Upper lobe of right lung (tissue), 1 donor: ENCODE data around the gene NUDT5. TPM values are rescaled to one million over a fixed set of nuclear protein-coding genes. Genes with fewer than 3 reads are reported as not detected.
A peak's percentile ranks its signal among the peaks of the same experiment; 100 is the strongest.

Source experiments
- ATAC-seq: fragments of 200-7000 bp; cut with Tn5 transposase; one replicate; pipeline ENCODE4 v1.9.1; 2020; ENCODE audit warnings: mild to moderate bottlenecking, moderate library complexity
- DNase-seq: peaks from one replicate; pipeline ENCODE4 v3.0.0-alpha.2; 2020
- H3K27ac ChIP-seq: fragments of 200-600 bp; one replicate; pipeline ENCODE4 v1.8.0; 2022
- H3K27me3 ChIP-seq: fragments of 200-600 bp; one replicate; pipeline ENCODE4 v1.8.0; 2022; ENCODE audit warnings: mild to moderate bottlenecking
- H3K36me3 ChIP-seq: fragments of 200-600 bp; one replicate; pipeline ENCODE4 v1.8.0; 2022
- H3K4me1 ChIP-seq: fragments of 200-600 bp; one replicate; pipeline ENCODE4 v1.8.0; 2022
- H3K4me3 ChIP-seq: fragments of 200-600 bp; one replicate; pipeline ENCODE4 v1.8.0; 2022; ENCODE audit warnings: mild to moderate bottlenecking
- H3K9me3 ChIP-seq: fragments of 200-600 bp; one replicate; pipeline ENCODE4 v1.8.0; 2022
- intact Hi-C: fragments of 100-400 bp; cut with DNase I; formaldehyde crosslinking; loops from one replicate; pipeline ENCODE4 v1.11.0; 2022
- total RNA-seq: library from RNA; stranded (reverse); fragmentation: NEBNext Ultra II Directional; extraction: Animal tissue kit (Norgen Biotek cat#: 25700); gene quantifications from one replicate; pipeline ENCODE4 v1.2.1, GENCODE V29; 2021
- TF ChIP-seq, protein P1 (sequence below): fragments of 200-600 bp; IDR thresholded peaks from one replicate; pipeline ENCODE4 v1.8.0; 2022; ENCODE audit warnings: antibody characterized with exemption
- donor health status: DM: no; HTN: yes; CAD: no; lungs with severe emphysema.

NUDT5 gene
- total RNA-seq, 1 donor from 2014 or later: 49.9 TPM

DNA sequence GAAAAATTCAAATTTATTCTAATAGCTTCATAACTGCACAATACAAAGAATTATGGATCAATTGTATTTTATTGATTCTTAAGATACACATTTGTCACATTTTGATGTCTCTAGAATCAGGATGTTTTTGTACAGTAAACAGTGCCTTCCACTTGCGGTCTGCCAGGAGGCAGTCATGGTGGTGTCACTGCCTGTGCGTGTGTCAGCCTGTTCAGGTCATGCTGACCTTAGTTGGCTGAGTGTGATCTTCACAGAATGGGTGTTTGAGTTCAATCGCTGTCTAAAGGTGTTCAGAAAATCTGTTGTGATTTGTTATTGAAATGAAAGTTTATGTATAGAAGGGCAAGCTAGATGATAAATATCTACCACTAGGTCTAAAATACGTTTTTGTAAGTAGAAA, 45.5 kb downstream of the NUDT5 start:
- ATAC-seq: no peak
- no peak for DNase-seq
- intact Hi-C loops: no loop called here
- TF ChIP-seq, protein P1, sequence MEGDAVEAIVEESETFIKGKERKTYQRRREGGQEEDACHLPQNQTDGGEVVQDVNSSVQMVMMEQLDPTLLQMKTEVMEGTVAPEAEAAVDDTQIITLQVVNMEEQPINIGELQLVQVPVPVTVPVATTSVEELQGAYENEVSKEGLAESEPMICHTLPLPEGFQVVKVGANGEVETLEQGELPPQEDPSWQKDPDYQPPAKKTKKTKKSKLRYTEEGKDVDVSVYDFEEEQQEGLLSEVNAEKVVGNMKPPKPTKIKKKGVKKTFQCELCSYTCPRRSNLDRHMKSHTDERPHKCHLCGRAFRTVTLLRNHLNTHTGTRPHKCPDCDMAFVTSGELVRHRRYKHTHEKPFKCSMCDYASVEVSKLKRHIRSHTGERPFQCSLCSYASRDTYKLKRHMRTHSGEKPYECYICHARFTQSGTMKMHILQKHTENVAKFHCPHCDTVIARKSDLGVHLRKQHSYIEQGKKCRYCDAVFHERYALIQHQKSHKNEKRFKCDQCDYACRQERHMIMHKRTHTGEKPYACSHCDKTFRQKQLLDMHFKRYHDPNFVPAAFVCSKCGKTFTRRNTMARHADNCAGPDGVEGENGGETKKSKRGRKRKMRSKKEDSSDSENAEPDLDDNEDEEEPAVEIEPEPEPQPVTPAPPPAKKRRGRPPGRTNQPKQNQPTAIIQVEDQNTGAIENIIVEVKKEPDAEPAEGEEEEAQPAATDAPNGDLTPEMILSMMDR: no peak
- no peaks in the 10 kb centered on the region for H3K4me1 ChIP-seq
- peaks cover 29% of the 10 kb centered on the region for H3K36me3 ChIP-seq
- no peak overlapping the region for H3K27ac ChIP-seq
- H3K27me3 ChIP-seq: no peaks in the 10 kb centered on the region
- no peak overlapping the region for H3K4me3 ChIP-seq
- no peaks in the 10 kb centered on the region for H3K9me3 ChIP-seq

DNA sequence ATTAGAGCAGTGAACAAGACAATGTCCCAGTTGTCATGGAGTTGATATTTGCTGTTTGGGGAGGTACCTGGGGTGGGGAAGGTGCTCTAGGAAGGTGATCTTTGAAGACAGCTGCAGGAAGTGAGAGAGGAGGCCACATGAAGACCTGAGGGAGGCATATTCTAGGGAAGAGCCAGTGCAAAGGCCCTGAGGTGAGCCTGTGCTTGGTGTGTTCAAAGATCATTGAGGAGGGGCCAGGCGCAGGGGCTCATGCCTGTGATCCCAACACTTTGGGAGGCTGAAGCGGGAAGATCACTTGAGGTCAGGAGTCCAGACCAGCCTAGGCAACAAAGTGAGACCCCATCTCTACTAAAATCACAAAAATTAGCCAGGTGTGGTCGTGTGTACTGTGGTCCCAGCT, 51.2 kb downstream of the NUDT5 start:
- no peak for ATAC-seq
- intact Hi-C loops: no loop called here
- no peak for DNase-seq

DNA sequence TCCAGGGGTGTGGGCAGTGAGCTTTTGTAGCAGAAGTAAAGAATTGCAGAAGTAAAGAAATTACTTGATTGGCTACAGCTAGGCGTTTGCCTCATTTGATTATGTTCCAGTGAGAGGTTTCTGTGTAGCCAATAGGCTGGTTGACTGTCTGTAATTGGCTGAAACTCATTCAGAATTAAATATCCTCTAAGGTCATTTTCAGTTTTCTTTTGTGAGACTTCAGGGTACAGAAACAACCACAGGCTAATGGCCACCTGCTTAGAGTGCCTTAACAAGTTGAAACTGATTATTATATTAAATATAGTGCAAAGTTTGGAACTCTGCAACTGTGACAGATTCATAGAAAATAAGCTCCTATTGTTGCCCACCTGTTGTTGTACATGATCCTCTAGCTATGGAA, 55.7 kb downstream of the NUDT5 start:
- Histone ChIP-seq H3K4me1 (no peaks in the 10 kb centered on the region), H3K9me3 (no peaks in the 10 kb centered on the region), H3K4me3 (no peak overlapping the region), H3K27me3 (no peaks in the 10 kb centered on the region), H3K27ac (no peak overlapping the region), H3K36me3 (peaks cover 43% of the 10 kb centered on the region)
- DNase-seq (no peak), ATAC-seq (no peak)
- TF ChIP-seq, protein P1: no peak
- intact Hi-C loops: no loop called here

More for the DNA sequence above, 51.2 kb downstream of the NUDT5 start:
- Histone ChIP-seq H3K4me1 (no peaks in the 10 kb centered on the region), H3K9me3 (no peaks in the 10 kb centered on the region), H3K27me3 (no peaks in the 10 kb centered on the region), H3K4me3 (no peak overlapping the region), H3K36me3 (peaks cover 24% of the 10 kb centered on the region), H3K27ac (no peak overlapping the region)
- TF ChIP-seq, protein P1: no peak

DNA sequence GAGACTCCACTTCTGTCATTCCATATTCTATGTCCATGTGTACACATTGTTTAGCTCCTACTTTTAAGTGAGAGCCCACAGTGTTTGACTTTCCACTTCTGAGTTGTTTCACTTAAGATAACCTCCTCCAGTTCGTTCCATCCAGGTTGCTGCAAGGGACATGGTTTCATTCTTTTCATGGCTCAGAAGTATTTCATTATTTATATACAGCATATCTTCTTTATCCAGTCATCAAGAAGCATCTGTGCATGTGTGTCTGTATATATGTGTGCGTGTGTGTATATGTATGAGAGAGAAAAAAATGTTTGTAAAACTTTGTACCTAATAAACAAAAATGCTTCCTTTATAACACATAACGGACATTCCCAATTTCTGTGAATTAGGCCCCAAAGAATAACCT, 60.1 kb downstream of the NUDT5 start:
- no peaks in the 10 kb centered on the region for H3K27me3 ChIP-seq
- peak; percentile 16 for ATAC-seq
- H3K9me3 ChIP-seq: no peaks in the 10 kb centered on the region

DNA sequence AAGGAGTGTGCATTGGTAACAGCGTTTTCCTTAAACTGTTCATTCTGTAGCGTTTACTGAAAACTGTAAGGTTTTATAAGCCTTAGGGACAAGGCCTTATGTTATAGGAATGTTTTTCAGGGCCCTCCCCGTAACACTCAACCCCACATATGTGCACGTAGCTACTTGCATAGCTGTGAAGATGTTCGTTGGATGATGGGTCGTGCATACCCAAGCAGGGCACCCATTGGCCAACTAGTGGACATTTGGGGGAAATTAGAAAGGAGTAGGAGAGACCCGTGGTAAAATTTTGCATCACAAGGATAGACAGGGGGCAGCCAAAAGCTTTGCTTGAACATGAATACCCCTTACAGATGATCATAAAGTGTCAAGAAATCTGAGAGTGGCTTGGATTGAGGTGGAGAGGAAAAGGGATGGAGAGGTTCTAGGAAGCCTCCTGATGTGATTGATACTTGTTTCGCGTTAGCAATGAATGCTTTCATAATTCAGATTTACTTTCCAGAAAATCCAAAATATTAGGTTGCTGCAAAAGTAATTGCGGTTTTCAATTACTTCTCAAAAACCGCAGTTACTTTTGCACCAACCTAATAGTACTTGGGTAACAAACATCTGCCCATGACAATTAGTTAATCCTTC, 65.3 kb downstream of the NUDT5 start:
- Histone ChIP-seq H3K9me3 (no peaks in the 10 kb centered on the region), H3K27ac (peak overlapping the region; percentile 58), H3K4me3 (peak overlapping the region; percentile 97), H3K27me3 (no peaks in the 10 kb centered on the region), H3K4me1 (peaks cover 10% of the 10 kb centered on the region), H3K36me3 (peaks cover 10% of the 10 kb centered on the region)
- ATAC-seq (peak; percentile 14), DNase-seq (no peak)
- intact Hi-C loops: no loop called here
- TF ChIP-seq, protein P1: peak; percentile 56

More for the DNA sequence above, 60.1 kb downstream of the NUDT5 start:
- no peak for DNase-seq
- Histone ChIP-seq H3K4me1 (peaks cover 3% of the 10 kb centered on the region), H3K36me3 (peaks cover 36% of the 10 kb centered on the region), H3K27ac (no peak overlapping the region), H3K4me3 (no peak overlapping the region)
- intact Hi-C loops: no loop called here
- TF ChIP-seq, protein P1: no peak
